DLD1 (cell line): ENCODE data around the gene NR1H4.
"Not testable (repeated sequence)": the region's sequence is repeated elsewhere in the genome, so short reads cannot be mapped to it uniquely, and the experiment has no call there.

Experiments used
- in situ Hi-C: cut with HindIII; loops from 2 replicates; pipeline ENCODE4 v1.10.0; 2017; ENCODE audit warnings: low sequenced_read_pairs

NR1H4 gene

GRCh38 chr12:100564905-100565467, 91.3 kb downstream of the NR1H4 start:
- in situ Hi-C loops = no loop called here

- in situ Hi-C loops = no loop called here
Measured at GRCh38 chr12:100565987-100566545, 92.4 kb downstream of the NR1H4 start.

- in situ Hi-C loops = no loop called here
Measured at GRCh38 chr12:100566887-100567637, 93.4 kb downstream of the NR1H4 start.

GRCh38 chr12:100567945-100568344, 94.3 kb downstream of the NR1H4 start:
- in situ Hi-C loops = no loop called here

GRCh38 chr12:100572184-100572583, 98.5 kb downstream of the NR1H4 start:
- in situ Hi-C loops = no loop called here

GRCh38 chr12:100573292-100574186, 99.9 kb downstream of the NR1H4 start, which contains the start of gene GAS2L3:
Gene GAS2L3 (plus strand): TSS chr12:100573684. CDS start chr12:100594905, 21,221 bp downstream.
- in situ Hi-C loops = no loop called here

GRCh38 chr12:100574187-100575074, 100.8 kb downstream of the NR1H4 start:
- in situ Hi-C loops = no loop called here

GRCh38 chr12:100576331-100577036, 102.8 kb downstream of the NR1H4 start:
- in situ Hi-C loops = no loop called here

- in situ Hi-C loops = no loop called here
Measured at GRCh38 chr12:100578923-100579322, 105.3 kb downstream of the NR1H4 start.

GRCh38 chr12:100579844-100580243, 106.2 kb downstream of the NR1H4 start:
- in situ Hi-C loops = no loop called here

- in situ Hi-C loops = no loop called here
Measured at GRCh38 chr12:100584256-100584655, 110.6 kb downstream of the NR1H4 start.

- in situ Hi-C loops = no loop called here
Measured at GRCh38 chr12:100591979-100592378, 118.3 kb downstream of the NR1H4 start.

GRCh38 chr12:100593490-100593889, 119.8 kb downstream of the NR1H4 start:
- in situ Hi-C loops = no loop called here

GRCh38 chr12:100601626-100602025, 128.0 kb downstream of the NR1H4 start:
- in situ Hi-C loops = no loop called here

GRCh38 chr12:100602997-100603396, 129.3 kb downstream of the NR1H4 start:
- in situ Hi-C loops = not testable (repeated sequence)

- in situ Hi-C loops = no loop called here
Measured at GRCh38 chr12:100608776-100609175, 135.1 kb downstream of the NR1H4 start.

- in situ Hi-C loops = no loop called here
Measured at GRCh38 chr12:100610666-100611430, 137.2 kb downstream of the NR1H4 start.

GRCh38 chr12:100612606-100613005, 138.9 kb downstream of the NR1H4 start:
- in situ Hi-C loops = no loop called here
